Esophagus mucosa (tissue), 1 donor: Measurements from ENCODE around the gene SLC8A2. TPM values are rescaled to one million over a fixed set of nuclear protein-coding genes. Genes with fewer than 3 reads are reported as not detected.
"Not testable (repeated sequence)": the region's sequence is repeated elsewhere in the genome, so short reads cannot be mapped to it uniquely, and the experiment has no call there.

Experiments used
- ATAC-seq: fragments of 200-7000 bp; cut with Tn5 transposase; one replicate; pipeline ENCODE4 v1.9.1; 2020
- total RNA-seq: library from RNA; stranded (reverse); gene quantifications from one replicate; pipeline ENCODE4 v1.2.4, GENCODE V29; 2023
- donor health status: DM: yes; HTN: yes; CAD: no.

Gene SLC8A2
- total RNA-seq, 1 donor from 2014 or later = 0.12 TPM

- ATAC-seq = no peak
Observed at GRCh38 chr19:47486900-47487299, 15.2 kb upstream of the SLC8A2 start.

DNA sequence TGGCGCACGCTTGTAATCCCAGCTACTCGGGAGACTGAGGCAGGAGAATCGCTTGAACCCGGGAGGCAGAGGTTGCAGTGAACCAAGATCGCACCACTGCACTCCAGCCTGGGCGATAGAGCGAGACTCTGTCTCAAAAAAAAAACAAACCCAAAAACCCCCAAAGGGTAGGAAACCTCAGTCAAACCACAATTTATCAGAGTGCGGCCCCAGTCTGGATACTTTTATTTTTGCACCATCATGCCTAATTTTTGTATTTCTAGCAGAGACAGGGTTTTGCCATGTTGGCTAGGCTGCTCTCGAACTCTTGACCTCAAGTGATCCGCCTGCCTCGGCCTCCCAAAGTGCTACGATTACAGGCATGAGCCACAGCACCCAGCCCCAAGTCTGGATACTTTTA is 14.5 kb upstream of the SLC8A2 start:
- not testable (repeated sequence) for ATAC-seq

GRCh38 chr19:47485210-47485609 is 13.5 kb upstream of the SLC8A2 start:
- ATAC-seq = no peak

- ATAC-seq = peak; percentile 85
Observed at GRCh38 chr19:47483800-47484690, 12.4 kb upstream of the SLC8A2 start, which contains the start of gene KPTN. Gene KPTN, minus strand, starts transcription at chr19:47484219. Its CDS starts 59 bp downstream, at chr19:47484160.

- ATAC-seq = no peak
Observed at GRCh38 chr19:47483200-47483599, 11.5 kb upstream of the SLC8A2 start.

- no peak for ATAC-seq
Observed at GRCh38 chr19:47481460-47482052, 9.9 kb upstream of the SLC8A2 start.

DNA sequence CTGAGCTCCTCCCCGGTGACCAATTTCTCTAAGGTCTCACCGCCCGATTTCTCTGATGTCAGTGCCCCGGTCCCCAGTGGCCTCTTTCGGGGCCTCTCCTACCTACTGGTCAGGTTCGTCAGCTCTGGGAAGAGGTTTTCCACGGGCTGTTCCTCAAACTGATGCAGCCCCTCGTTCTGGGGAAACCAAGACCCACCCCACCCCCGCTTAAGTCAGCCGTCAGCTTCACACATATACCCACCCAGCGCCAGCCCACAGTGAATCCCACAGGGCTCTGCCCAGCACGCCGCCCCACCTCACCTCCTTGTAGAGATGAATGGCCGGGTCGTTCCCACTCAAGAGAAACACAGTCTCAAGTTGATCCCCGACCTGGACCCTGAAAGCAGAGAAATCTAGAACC is 9.0 kb upstream of the SLC8A2 start:
- ATAC-seq = no peak

GRCh38 chr19:47479701-47480503 is 8.2 kb upstream of the SLC8A2 start:
- no peak for ATAC-seq

GRCh38 chr19:47476438-47476972 is 4.8 kb upstream of the SLC8A2 start:
- ATAC-seq = no peak

DNA sequence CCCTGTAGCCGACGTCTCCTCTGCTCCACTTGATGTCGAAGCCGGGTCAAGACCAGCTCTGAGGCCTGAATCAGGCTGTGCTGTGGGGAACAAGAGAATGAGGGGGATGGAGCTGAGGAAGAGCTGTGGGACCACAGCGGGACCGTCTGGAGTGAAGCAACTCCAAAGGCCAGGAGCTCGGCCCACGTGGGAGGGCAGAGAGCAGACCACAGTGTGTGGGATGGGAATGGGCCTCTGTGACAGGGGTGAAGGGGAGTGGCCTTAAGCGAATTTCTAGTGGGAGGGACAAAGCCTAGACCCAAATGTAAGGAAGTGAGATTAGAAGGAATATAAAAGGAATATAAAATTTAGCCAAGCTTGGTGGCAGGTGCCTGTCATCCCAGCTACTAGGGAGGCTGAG is 3.8 kb upstream of the SLC8A2 start:
- ATAC-seq = no peak

GRCh38 chr19:47473336-47473735 is 1.6 kb upstream of the SLC8A2 start:
- no peak for ATAC-seq

DNA sequence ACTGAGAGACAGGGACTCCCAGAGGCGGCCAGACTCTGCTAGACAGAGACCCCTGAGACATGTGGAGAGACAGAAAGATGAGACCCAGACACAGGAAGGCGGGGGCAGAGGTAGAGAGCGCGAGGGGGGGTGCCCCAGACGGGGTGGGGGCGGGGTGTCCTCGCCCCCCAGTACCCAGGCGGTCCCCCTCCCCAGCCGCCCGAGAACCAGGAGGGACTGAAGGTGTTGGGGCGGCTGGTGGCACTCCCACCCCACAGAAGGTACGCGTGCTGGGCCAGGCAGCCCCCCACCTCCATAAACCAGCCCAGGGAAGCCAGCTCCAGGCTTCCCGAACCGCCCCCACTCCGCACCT is 336 bp downstream of the SLC8A2 start:
- ATAC-seq = no peak

DNA sequence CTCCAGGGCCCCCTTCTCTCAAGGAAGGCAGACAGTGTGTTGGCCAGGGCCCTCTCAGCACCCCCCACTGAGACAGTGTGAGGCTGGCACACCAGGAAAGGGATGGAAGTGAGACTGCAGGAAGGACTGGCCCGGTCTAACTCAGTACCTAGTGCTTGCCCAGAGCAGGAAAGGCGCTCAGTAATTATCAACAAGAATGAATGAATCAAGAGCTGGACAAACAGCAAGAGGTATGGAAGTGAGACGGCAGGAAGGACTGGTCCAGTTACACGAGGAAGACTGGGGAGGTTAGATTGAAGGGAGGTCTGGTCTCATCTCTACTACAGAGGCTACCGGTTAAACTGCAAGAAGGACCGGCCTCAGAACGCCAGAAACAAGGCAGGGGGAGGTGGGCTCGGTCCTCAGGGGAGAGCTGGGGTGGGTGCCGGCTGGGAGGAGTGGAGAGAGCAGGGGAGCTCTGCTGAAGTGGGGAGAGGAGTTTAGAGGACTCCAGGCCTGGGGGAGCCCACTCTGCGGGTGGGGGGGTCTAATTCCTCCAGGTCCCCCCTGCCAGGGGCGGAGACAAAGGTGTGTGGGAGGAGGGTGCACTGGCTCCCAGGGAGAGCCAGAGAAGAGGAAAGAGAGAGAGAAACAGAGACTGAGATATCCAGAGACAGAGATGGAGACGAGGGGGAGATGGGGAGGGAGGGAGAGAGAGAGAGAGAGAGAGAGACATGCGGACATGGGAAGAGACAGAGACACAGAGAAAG is 1.1 kb downstream of the SLC8A2 start:
- ATAC-seq = no peak

- ATAC-seq = no peak
Observed at GRCh38 chr19:47469719-47470118, 2.0 kb downstream of the SLC8A2 start.

GRCh38 chr19:47469363-47469700 is 2.4 kb downstream of the SLC8A2 start:
- no peak for ATAC-seq

GRCh38 chr19:47467914-47468313 is 3.8 kb downstream of the SLC8A2 start:
- no peak for ATAC-seq

- no peak for ATAC-seq
Observed at GRCh38 chr19:47465957-47466356, 5.7 kb downstream of the SLC8A2 start.

- ATAC-seq = no peak
Observed at GRCh38 chr19:47464675-47465419, 6.8 kb downstream of the SLC8A2 start.

- ATAC-seq = no peak
Observed at GRCh38 chr19:47461876-47462275, 9.8 kb downstream of the SLC8A2 start.

DNA sequence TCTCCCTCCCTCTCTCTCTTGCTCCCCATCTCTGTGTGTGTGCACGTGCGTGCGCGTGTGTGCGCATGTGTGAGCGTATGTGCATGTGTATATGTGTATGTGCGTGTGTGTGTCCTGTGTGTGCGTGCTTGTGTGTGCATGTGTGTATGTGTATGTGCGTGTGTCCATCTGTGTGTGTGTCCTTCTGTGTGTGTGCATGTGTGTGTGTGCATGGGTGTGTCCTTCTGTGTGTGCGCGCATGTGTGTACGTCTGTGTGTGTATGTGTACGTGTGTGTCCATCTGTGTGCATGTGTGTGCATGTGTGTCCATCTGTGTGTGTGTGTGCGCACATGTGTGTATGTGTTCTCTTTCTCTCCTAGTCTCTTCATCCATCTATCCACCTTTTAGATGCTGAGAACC is 12.2 kb downstream of the SLC8A2 start:
- no peak for ATAC-seq

DNA sequence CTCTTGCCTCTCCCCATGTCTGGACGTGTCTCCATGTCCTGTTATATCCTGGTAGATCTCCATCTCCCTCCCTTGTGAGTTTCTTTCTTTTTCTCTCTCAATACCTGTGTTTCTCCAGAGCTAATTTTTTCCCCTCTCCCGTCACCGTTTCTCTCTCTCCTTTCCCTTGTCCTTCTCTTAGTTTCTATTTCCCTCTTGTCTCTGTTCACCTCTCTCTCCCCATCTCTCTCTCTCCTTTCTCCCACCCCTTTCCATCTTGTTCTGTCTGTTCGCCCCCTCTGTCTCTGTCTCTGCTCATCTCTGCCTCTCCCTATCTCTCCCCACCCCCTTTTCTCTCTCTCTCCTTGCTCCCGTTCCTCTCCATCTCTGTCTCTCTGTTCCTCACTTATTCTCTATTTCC is 13.0 kb downstream of the SLC8A2 start:
- ATAC-seq = no peak
